HepG2 (cell line): ENCODE data around the gene SCFD1. TPM values are rescaled to one million over a fixed set of nuclear protein-coding genes. Genes with fewer than 3 reads are reported as not detected.
A peak's percentile ranks its signal among the peaks of the same experiment; 100 is the strongest.

Experiments used
- ATAC-seq: fragments of 200-7000 bp; cut with Tn5 transposase; 3 replicates; pipeline ENCODE4 v1.9.1; 2020; ENCODE audit warnings: mild to moderate bottlenecking, moderate library complexity
- BruUV-seq: library from RNA; stranded (reverse); fragments of 400-500 nt; replicated peaks from 2 replicates; lab custom pipeline; 2021; lab: Mats Ljungman, UMichigan
- CTCF ChIA-PET: fragments of 300-600 bp; formaldehyde crosslinking; extraction: SDS; loops from one replicate; lab custom pipeline; 2021; ENCODE audit warnings: low total read pairs, inconsistent platforms, low intra/inter-chr PET ratio; lab: Yijun Ruan, JAX
- POLR2A ChIA-PET: fragments of 350-600 bp; sonication (Branson Sonifier 250); formaldehyde crosslinking; loops from one replicate; lab custom pipeline; 2020; ENCODE audit warnings: antibody characterized with exemption, inconsistent platforms; lab: Yijun Ruan, JAX
- DNase-seq: peaks from one replicate; pipeline ENCODE4 v3.0.0-alpha.2; 2015; ENCODE audit warnings: low spot score
- FAIRE-seq: peaks from 3 replicates; lab custom pipeline; 2011; peaks lifted over from hg19 to GRCh38; lab: Jason Lieb, UNC
- H2AFZ ChIP-seq: one replicate; pipeline ENCODE4 v1.6.1; 2011; ENCODE audit warnings: low read length, inconsistent platforms
- H3K27ac ChIP-seq: fragments of 300-600 bp; 3 replicates; pipeline ENCODE4 v1.8.0; 2011; ENCODE audit warnings: mixed run types, mild to moderate bottlenecking, mixed read lengths, low read length, inconsistent platforms; ENCODE audit not compliant: insufficient read depth; ENCODE audit errors: extremely low read length
- H3K27me3 ChIP-seq, 2 experiments: fragments of 200-600 bp in 1 of 2; 2 replicates in 1 of 2; 3 replicates in 1 of 2; pipeline versions ENCODE4 v1.6.0 to v1.8.0; 2011; ENCODE audit warnings: low read length in 2 of 2, mild to moderate bottlenecking in 2 of 2, moderate library complexity in 2 of 2, inconsistent platforms in 1 of 2; ENCODE audit not compliant: insufficient read depth in 2 of 2, control insufficient read depth in 1 of 2
- H3K36me3 ChIP-seq, 2 experiments: fragments of 200-600 bp in 1 of 2; replicated peaks in 1 of 2; 2 replicates in 1 of 2; 3 replicates in 1 of 2; pipeline versions ENCODE4 v1.5.1 to v1.8.0; 2011; ENCODE audit warnings: low read length in 2 of 2, inconsistent platforms in 1 of 2; ENCODE audit not compliant: insufficient read depth in 2 of 2, control insufficient read depth in 1 of 2
- H3K4me1 ChIP-seq: 2 replicates; pipeline ENCODE4 v1.5.1; 2012; ENCODE audit warnings: low read length, inconsistent platforms; ENCODE audit not compliant: insufficient read depth
- H3K4me2 ChIP-seq: 2 replicates; pipeline ENCODE4 v1.6.0; 2011; ENCODE audit warnings: low read depth, low read length, inconsistent platforms
- H3K4me3 ChIP-seq, 3 experiments: fragments of 200-600 bp in 1 of 3; sonication (generic), shearing (Covaris generic) in 1 of 3; replicated peaks in 1 of 3; 2 replicates each; pipeline ENCODE4 v1.5.1; 2011 to 2016; ENCODE audit warnings: low read length in 3 of 3, inconsistent platforms in 2 of 3, low read depth in 2 of 3, mild to moderate bottlenecking in 2 of 3, control low read depth in 1 of 3, mixed read lengths in 1 of 3; ENCODE audit not compliant: insufficient read depth in 1 of 3
- H3K79me2 ChIP-seq: one replicate; pipeline ENCODE4 v1.6.1; 2011; ENCODE audit warnings: low read length, inconsistent platforms; ENCODE audit not compliant: insufficient read depth
- H3K9ac ChIP-seq: 2 replicates; pipeline ENCODE4 v1.6.0; 2011; ENCODE audit warnings: mild to moderate bottlenecking, low read depth, low read length, inconsistent platforms; ENCODE audit not compliant: insufficient read depth
- H3K9me3 ChIP-seq: 2 replicates; pipeline ENCODE4 v1.5.1; 2012; ENCODE audit warnings: mild to moderate bottlenecking, low read length
- H4K20me1 ChIP-seq: 2 replicates; pipeline ENCODE4 v1.6.0; 2011; ENCODE audit warnings: inconsistent platforms, mild to moderate bottlenecking, low read length, moderate library complexity; ENCODE audit not compliant: insufficient read depth
- KAT2B ChIP-seq: fragments of 150-350 bp; IDR thresholded peaks from 2 replicates; pipeline ENCODE4 v1.6.1; 2014; ENCODE audit warnings: low read depth, low read length, borderline replicate concordance
- KAT8 ChIP-seq: IDR thresholded peaks from 2 replicates; pipeline ENCODE4 v1.6.1; 2016; ENCODE audit warnings: missing genetic modification reagents, missing compliant biosample characterization
- SMC3 ChIP-seq: IDR thresholded peaks from 2 replicates; pipeline ENCODE4 v1.6.1; 2011; ENCODE audit warnings: low read length, improper control_type of control experiment
- SNAPC4 ChIP-seq: sonication (generic); formaldehyde crosslinking; IDR thresholded peaks from 2 replicates; pipeline ENCODE4 v1.4.0; 2020; ENCODE audit warnings: mild to moderate bottlenecking, missing genetic modification reagents
- ZNF3 ChIP-seq: IDR thresholded peaks from 2 replicates; pipeline ENCODE4 v1.7.0; 2017; ENCODE audit warnings: inconsistent platforms
- ZNF430 ChIP-seq: sonication (generic); formaldehyde crosslinking; IDR thresholded peaks from 2 replicates; pipeline ENCODE4 v1.9.0; 2021; ENCODE audit warnings: mild to moderate bottlenecking, missing genetic modification reagents
- WGBS: methylation state at CpG from one replicate; pipeline ENCODE4 v1.1.6; 2017; ENCODE audit warnings: low lambda C conversion rate; 5-methylcytosine and 5-hydroxymethylcytosine counted together
- in situ Hi-C: cut with HindIII; loops from 2 replicates; pipeline ENCODE4 v1.10.0; 2017; ENCODE audit warnings: low pct_unique_long_range_greater_than_20kb; ENCODE audit not compliant: extremely low pct_ligation_motif_present
- intact Hi-C: fragments of 100-400 bp; cut with micrococcal nuclease; formaldehyde crosslinking; loops from one replicate; pipeline ENCODE4 v1.10.0; 2022; ENCODE audit not compliant: unreplicated experiment
- polyA plus RNA-seq, 8 experiments: library from polyadenylated mRNA; depleted of rRNA in 3 of 8; stranded (reverse) in 7 of 8; unstranded in 1 of 8; fragments of >200 nt; fragmentation: Illumina TruSeq in 4 of 8; extraction: Trizol in 4 of 8; gene quantifications; 2 replicates each; pipeline versions ENCODE4 v1.2.1 to v1.2.3, GENCODE V29; 2011 to 2016; ENCODE audit warnings: low read depth in 4 of 8, missing spikeins in 1 of 8, mixed read lengths in 1 of 8; ENCODE audit not compliant: insufficient read depth in 1 of 8
- total RNA-seq, 5 experiments: library from RNA; depleted of rRNA; stranded (reverse); fragments of >200 nt; fragmentation: Illumina TruSeq; extraction: Trizol; gene quantifications; 2 replicates each; pipeline ENCODE4 v1.2.3, GENCODE V29; 2016; ENCODE audit warnings: low read depth in 1 of 5
- TF ChIP-seq, protein P1 (sequence below): sonication (generic); formaldehyde crosslinking; conservative IDR thresholded peaks from 2 replicates; pipeline ENCODE4 v1.8.0; 2022; ENCODE audit warnings: mild to moderate bottlenecking, moderate library complexity, missing genetic modification reagents
- TF ChIP-seq, protein P2 (sequence below), 2 experiments: fragments of 450-650 bp in 1 of 2; sonication (generic) in 1 of 2; formaldehyde crosslinking; IDR thresholded peaks; 2 replicates each; pipeline versions ENCODE4 v1.5.0 to v1.8.0; 2020 to 2022; ENCODE audit warnings: mild to moderate bottlenecking in 1 of 2, missing genetic modification reagents in 1 of 2
- TF ChIP-seq, protein P3 (sequence below): IDR thresholded peaks from 2 replicates; pipeline ENCODE4 v1.6.1; 2016; ENCODE audit warnings: missing biosample characterization, missing genetic modification reagents, low read depth
- TF ChIP-seq, protein P4 (sequence below): sonication (generic); formaldehyde crosslinking; IDR thresholded peaks from 2 replicates; pipeline ENCODE4 v1.4.0; 2020; ENCODE audit warnings: missing genetic modification reagents

The SCFD1 gene
- total and polyA plus RNA-seq, 2 of the 13 experiments (the other 11 are each of a cell fraction or from before 2014, with no cell fraction given) = 235 to 256 TPM

DNA sequence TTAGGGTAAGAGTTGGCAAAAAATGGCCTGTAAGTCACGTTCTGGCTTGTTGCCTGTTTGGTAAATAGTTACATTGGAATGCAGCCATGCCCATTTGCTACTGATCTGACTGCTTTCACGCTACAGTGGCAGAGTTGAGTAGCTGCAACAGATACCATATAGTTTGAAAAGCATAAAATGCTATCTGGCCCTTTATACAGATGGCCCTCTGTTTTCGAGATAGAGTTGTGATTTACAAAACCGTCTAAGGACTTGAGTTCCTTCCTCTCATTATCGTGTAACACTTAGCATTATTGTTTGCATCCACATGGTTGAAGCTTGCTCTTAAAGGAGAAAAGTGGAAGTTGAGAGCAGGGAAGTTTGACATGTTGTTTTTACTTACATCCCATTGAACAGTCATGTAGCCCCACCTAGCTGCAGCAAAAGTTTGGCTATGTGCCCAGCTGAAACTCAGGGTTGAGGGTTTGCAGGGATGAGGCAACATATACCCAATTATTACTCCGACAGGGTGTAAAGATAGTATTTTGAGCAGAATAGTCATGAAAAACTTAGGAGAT, 11.3 kb upstream of the SCFD1 start:
- Histone ChIP-seq H3K4me1 (no peaks in the 10 kb centered on the region), H2AFZ (no peak overlapping the region), H3K4me2 (no peak overlapping the region), H3K27ac (no peak overlapping the region), H3K9ac (no peak overlapping the region), H4K20me1 (no peaks in the 10 kb centered on the region), H3K9me3 (no peaks in the 10 kb centered on the region), H3K4me3 (no peak overlapping the region), H3K27me3 (no peaks in the 10 kb centered on the region), H3K79me2 (no peaks in the 10 kb centered on the region), H3K36me3 (peaks cover 7 to 62% of the 10 kb centered on the region in 2 experiments)
- FAIRE-seq (no peak), ATAC-seq (peak; percentile 75), DNase-seq (peak; percentile 75)
- CTCF ChIA-PET = interaction anchor here (1.6 kb wide), 1 partner anchor 236 kb away, joined by 7 read pairs; no protein-coding TSS in a partner anchor
- 86% methylated on average over 6 of the region's 6 CpGs for whole genome bisulfite sequencing
- POLR2A ChIA-PET = interaction anchor here (3.6 kb wide), 1 partner anchor 11 kb away, joined by 16 read pairs; the partner anchor contains the start of gene SCFD1
- intact Hi-C loops (loop anchor here (1.0 to 10.0 kb wide), 3 partner anchors 89 to 1856 kb away; no protein-coding TSS in a partner anchor), in situ Hi-C loops (no loop called here)
- BruUV-seq = no TSS peak
- no peak for TF ChIP-seq ZNF3 (CRISPR knock-in tag)
- TF ChIP-seq, protein P1, sequence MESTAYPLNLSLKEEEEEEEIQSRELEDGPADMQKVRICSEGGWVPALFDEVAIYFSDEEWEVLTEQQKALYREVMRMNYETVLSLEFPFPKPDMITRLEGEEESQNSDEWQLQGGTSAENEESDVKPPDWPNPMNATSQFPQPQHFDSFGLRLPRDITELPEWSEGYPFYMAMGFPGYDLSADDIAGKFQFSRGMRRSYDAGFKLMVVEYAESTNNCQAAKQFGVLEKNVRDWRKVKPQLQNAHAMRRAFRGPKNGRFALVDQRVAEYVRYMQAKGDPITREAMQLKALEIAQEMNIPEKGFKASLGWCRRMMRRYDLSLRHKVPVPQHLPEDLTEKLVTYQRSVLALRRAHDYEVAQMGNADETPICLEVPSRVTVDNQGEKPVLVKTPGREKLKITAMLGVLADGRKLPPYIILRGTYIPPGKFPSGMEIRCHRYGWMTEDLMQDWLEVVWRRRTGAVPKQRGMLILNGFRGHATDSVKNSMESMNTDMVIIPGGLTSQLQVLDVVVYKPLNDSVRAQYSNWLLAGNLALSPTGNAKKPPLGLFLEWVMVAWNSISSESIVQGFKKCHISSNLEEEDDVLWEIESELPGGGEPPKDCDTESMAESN (CRISPR knock-in tag) = no peak
- TF ChIP-seq KAT2B = no peak
- TF ChIP-seq, protein P2, sequence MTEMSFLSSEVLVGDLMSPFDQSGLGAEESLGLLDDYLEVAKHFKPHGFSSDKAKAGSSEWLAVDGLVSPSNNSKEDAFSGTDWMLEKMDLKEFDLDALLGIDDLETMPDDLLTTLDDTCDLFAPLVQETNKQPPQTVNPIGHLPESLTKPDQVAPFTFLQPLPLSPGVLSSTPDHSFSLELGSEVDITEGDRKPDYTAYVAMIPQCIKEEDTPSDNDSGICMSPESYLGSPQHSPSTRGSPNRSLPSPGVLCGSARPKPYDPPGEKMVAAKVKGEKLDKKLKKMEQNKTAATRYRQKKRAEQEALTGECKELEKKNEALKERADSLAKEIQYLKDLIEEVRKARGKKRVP (CRISPR knock-in tag; IDR thresholded peaks at IDR 0.05) = peak in 1 of 2 experiments; percentile 43; a peak in 1 of 4 replicates
- TF ChIP-seq ZNF430 (CRISPR knock-in tag) = no peak
- TF ChIP-seq, protein P3, sequence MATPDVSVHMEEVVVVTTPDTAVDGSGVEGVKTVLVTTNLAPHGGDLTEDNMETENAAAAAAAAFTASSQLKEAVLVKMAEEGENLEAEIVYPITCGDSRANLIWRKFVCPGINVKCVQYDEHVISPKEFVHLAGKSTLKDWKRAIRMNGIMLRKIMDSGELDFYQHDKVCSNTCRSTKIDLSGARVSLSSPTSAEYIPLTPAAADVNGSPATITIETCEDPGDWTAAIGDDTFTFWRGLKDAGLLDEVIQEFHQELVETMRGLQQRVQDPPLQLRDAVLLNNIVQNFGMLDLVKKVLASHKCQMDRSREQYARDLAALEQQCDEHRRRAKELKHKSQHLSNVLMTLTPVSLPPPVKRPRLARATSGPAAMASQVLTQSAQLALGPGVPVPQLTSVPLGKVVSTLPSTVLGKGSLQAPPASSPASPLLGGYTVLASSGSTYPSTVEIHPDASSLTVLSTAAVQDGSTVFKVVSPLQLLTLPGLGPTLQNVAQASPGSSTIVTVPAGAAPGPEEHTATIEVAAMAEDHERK = no peak
- TF ChIP-seq, protein P4, sequence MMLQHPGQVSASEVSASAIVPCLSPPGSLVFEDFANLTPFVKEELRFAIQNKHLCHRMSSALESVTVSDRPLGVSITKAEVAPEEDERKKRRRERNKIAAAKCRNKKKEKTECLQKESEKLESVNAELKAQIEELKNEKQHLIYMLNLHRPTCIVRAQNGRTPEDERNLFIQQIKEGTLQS (CRISPR knock-in tag) = no peak
- TF ChIP-seq SNAPC4 (CRISPR knock-in tag) = no peak
- peak; percentile 9; the same call in 1 of the 2 replicates for TF ChIP-seq SMC3
- TF ChIP-seq KAT8 = no peak
